Stimulated activated naive CD8-positive, alpha-beta T cell treated with anti-CD3 and anti-CD28 coated beads, Interleukin-15, amount 100 ng/mL, for 72 hours (primary cell): Measurements from ENCODE around the gene STYK1.
"Not testable (repeated sequence)": the region's sequence is repeated elsewhere in the genome, so short reads cannot be mapped to it uniquely, and the experiment has no call there.

Source experiments
- ATAC-seq: fragments of 150-1000 bp; cut with Tn5 transposase; 2 replicates; pipeline ENCODE4 v1.10.0; 2021; ENCODE audit warnings: mild to moderate bottlenecking, moderate library complexity
- DNase-seq, 2 donors: peaks; one replicate each; pipeline ENCODE4 v3.0.0; 2021 to 2022
- H3K27ac Mint-ChIP-seq, 2 donors: one replicate each; pipeline ENCODE4 v1.8.0; 2022; ENCODE audit warnings: mild to moderate bottlenecking in 2 of 2, mixed read lengths in 2 of 2, moderate library complexity in 2 of 2
- H3K27me3 Mint-ChIP-seq: one replicate; pipeline ENCODE4 v1.8.0; 2022; ENCODE audit warnings: mixed read lengths
- H3K4me1 Mint-ChIP-seq: one replicate; pipeline ENCODE4 v1.8.0; 2022; ENCODE audit warnings: mild to moderate bottlenecking, mixed read lengths
- H3K4me3 Mint-ChIP-seq, 2 donors: one replicate each; pipeline ENCODE4 v1.8.0; 2022; ENCODE audit warnings: mild to moderate bottlenecking in 2 of 2, mixed read lengths in 2 of 2, moderate library complexity in 1 of 2
- H3K9me3 Mint-ChIP-seq, 2 donors: one replicate each; pipeline ENCODE4 v1.8.0; 2022; ENCODE audit warnings: mixed read lengths in 2 of 2

STYK1 gene

GRCh38 chr12:10652192-10652591 lies 21.7 kb downstream of the STYK1 start:
- no peak for DNase-seq
- no peak overlapping the region for H3K4me3 Mint-ChIP-seq
- H3K27ac Mint-ChIP-seq = no peak overlapping the region
- no peaks in the 10 kb centered on the region for H3K4me1 Mint-ChIP-seq
- ATAC-seq = no peak
- H3K27me3 Mint-ChIP-seq = no peaks in the 10 kb centered on the region
- H3K9me3 Mint-ChIP-seq = peaks cover 15 to 23% of the 10 kb centered on the region in 2 donors

DNA sequence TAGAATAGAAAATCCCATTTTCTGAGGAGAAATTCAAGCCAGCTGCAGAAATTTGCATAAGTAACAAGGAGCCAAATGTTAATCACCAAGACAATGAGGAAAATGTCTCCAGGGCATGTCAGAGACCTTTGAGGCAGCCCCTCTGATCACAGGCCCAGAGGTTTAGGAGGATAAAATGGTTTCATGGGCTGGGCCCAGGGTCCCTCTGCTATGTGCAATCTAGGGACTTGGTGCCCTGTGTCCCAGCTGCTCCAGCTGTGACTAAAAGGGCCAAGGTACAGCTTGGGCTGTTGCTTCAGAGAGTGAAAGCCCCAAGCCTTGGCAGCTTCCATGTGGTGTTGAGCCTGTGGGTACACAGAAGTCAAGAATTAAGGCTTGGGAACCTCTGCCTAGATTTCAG lies 27.3 kb downstream of the STYK1 start:
- ATAC-seq, H3K27ac Mint-ChIP-seq, H3K27me3 Mint-ChIP-seq, DNase-seq, H3K4me1 Mint-ChIP-seq, H3K4me3 Mint-ChIP-seq: not testable (repeated sequence)
- H3K9me3 Mint-ChIP-seq = peaks cover 30 to 33% of the 10 kb centered on the region in 2 donors

DNA sequence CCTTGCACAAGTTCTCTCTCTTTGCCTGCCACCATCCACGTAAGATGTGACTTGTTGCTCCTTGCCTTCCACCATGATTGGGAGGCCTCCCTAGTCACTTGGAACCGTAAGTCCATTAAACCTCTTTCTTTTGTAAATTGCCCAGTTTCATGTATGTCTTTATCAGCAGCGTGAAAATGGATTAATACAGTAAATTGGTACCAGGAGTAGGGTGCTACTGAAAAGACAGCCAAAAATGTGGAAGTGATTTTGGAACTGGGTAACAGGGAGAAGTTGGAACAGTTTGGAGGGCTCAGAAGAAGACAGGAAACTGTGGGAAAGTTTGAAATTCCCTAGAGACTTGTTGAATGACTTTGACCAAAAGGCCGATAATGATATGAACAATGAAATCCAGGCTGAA lies 27.9 kb downstream of the STYK1 start:
- Mint-ChIP-seq H3K4me3 (no peak overlapping the region), H3K27me3 (no peaks in the 10 kb centered on the region), H3K9me3 (peaks cover 30 to 33% of the 10 kb centered on the region in 2 donors), H3K27ac (no peak overlapping the region), H3K4me1 (no peaks in the 10 kb centered on the region)
- ATAC-seq = no peak
- DNase-seq = no peak

- ATAC-seq (no peak), DNase-seq (no peak)
- H3K4me1 Mint-ChIP-seq = no peaks in the 10 kb centered on the region
- H3K9me3 Mint-ChIP-seq = peaks cover 21 to 23% of the 10 kb centered on the region in 2 donors
- H3K27me3 Mint-ChIP-seq = no peaks in the 10 kb centered on the region
- H3K4me3 Mint-ChIP-seq = no peak overlapping the region
- H3K27ac Mint-ChIP-seq = no peak overlapping the region
Observed at GRCh38 chr12:10641735-10642500, 31.9 kb downstream of the STYK1 start.

GRCh38 chr12:10638728-10639127 lies 35.1 kb downstream of the STYK1 start:
- Mint-ChIP-seq H3K4me3 (no peak overlapping the region), H3K4me1 (no peaks in the 10 kb centered on the region), H3K9me3 (no peaks in the 10 kb centered on the region), H3K27me3 (no peaks in the 10 kb centered on the region), H3K27ac (no peak overlapping the region)
- DNase-seq (no peak), ATAC-seq (no peak)

- Mint-ChIP-seq H3K4me3 (no peak overlapping the region), H3K27me3 (no peaks in the 10 kb centered on the region), H3K9me3 (no peaks in the 10 kb centered on the region), H3K4me1 (no peaks in the 10 kb centered on the region), H3K27ac (no peak overlapping the region)
- no peak for DNase-seq
- ATAC-seq = no peak
Observed at GRCh38 chr12:10636611-10637010, 37.2 kb downstream of the STYK1 start.

- no peaks in the 10 kb centered on the region for H3K4me1 Mint-ChIP-seq
- DNase-seq (no peak), ATAC-seq (no peak)
- H3K27me3 Mint-ChIP-seq = no peaks in the 10 kb centered on the region
- H3K27ac Mint-ChIP-seq = no peak overlapping the region
- H3K9me3 Mint-ChIP-seq = no peaks in the 10 kb centered on the region
- no peak overlapping the region for H3K4me3 Mint-ChIP-seq
Observed at GRCh38 chr12:10636124-10636523, 37.7 kb downstream of the STYK1 start.

DNA sequence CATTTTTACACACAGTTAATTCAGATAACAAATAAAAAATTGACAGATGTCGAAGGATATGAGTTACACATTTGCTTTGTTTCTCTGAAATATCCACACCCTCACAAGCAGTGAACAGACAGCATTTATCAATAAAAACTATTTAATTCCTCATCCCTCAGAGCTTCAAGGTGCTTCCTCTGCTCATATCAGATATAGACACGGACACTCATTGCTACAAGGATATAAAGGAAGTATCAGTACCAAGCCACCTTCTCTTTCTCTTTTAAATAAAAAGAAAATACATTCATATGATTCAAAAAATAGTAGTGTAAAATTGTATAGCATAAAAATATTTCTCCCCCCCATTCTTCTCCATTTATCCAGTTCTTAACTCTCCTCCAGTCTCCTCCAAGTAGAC lies 38.5 kb downstream of the STYK1 start:
- DNase-seq (no peak), ATAC-seq (no peak)
- Mint-ChIP-seq H3K9me3 (no peaks in the 10 kb centered on the region), H3K27ac (no peak overlapping the region), H3K27me3 (no peaks in the 10 kb centered on the region), H3K4me1 (no peaks in the 10 kb centered on the region), H3K4me3 (no peak overlapping the region)

- Mint-ChIP-seq H3K4me3 (no peak overlapping the region), H3K27ac (no peak overlapping the region), H3K9me3 (no peaks in the 10 kb centered on the region), H3K27me3 (no peaks in the 10 kb centered on the region), H3K4me1 (no peaks in the 10 kb centered on the region)
- DNase-seq (no peak), ATAC-seq (no peak)
Observed at GRCh38 chr12:10634427-10634826, 39.4 kb downstream of the STYK1 start.

GRCh38 chr12:10633541-10633940 lies 40.3 kb downstream of the STYK1 start:
- Mint-ChIP-seq H3K4me1 (no peaks in the 10 kb centered on the region), H3K4me3 (no peak overlapping the region), H3K27me3 (no peaks in the 10 kb centered on the region), H3K27ac (no peak overlapping the region), H3K9me3 (no peaks in the 10 kb centered on the region)
- no peak for DNase-seq
- no peak for ATAC-seq

DNA sequence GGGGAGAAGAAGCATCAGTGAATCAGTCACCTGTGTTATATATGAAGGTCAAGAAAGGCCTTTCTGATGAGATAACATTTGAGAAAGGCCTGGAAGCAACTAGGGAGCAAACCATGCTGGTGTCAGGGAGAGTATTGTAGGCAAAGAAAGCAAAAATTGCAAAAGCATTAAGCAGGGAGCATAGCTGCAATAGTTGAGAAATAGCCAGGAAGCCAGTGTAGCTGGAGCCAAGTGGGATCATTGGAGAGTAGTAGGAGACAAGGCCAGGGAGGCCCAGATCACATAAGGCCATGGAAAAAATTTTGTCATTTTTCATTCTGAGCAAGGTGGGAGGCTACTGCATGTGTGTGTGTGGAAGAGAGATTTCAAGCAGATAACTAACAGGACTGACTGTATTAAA lies 41.6 kb downstream of the STYK1 start:
- no peaks in the 10 kb centered on the region for H3K27me3 Mint-ChIP-seq
- no peaks in the 10 kb centered on the region for H3K4me1 Mint-ChIP-seq
- H3K9me3 Mint-ChIP-seq = no peaks in the 10 kb centered on the region
- ATAC-seq (no peak), DNase-seq (no peak)
- no peak overlapping the region for H3K4me3 Mint-ChIP-seq
- H3K27ac Mint-ChIP-seq = no peak overlapping the region

DNA sequence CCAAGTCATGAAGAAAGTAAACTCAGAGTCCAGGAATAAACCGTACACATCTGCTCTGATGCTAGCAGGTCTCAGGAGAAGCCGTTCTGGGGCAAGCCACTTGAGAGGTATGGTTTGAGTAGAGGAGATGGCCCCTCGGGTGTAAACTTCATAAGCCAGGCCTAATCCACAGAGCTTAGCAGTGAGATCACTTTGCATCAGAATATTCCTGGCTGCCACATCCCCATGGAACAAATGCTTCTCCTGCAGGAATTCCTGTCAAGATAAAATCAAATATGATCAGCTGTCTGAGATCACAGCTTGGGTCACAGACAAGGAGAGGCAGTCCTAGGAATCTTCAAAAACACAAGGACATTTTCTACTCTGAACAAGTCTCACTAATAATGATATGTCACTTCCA lies 49.2 kb downstream of the STYK1 start:
- Mint-ChIP-seq H3K27me3 (no peaks in the 10 kb centered on the region), H3K4me3 (no peak overlapping the region), H3K9me3 (no peaks in the 10 kb centered on the region), H3K4me1 (no peaks in the 10 kb centered on the region), H3K27ac (no peak overlapping the region)
- no peak for DNase-seq
- no peak for ATAC-seq

- H3K4me3 Mint-ChIP-seq = no peak overlapping the region
- no peaks in the 10 kb centered on the region for H3K4me1 Mint-ChIP-seq
- ATAC-seq (no peak), DNase-seq (no peak)
- no peaks in the 10 kb centered on the region for H3K9me3 Mint-ChIP-seq
- H3K27ac Mint-ChIP-seq = no peak overlapping the region
- H3K27me3 Mint-ChIP-seq = no peaks in the 10 kb centered on the region
Observed at GRCh38 chr12:10623131-10623530, 50.7 kb downstream of the STYK1 start.

DNA sequence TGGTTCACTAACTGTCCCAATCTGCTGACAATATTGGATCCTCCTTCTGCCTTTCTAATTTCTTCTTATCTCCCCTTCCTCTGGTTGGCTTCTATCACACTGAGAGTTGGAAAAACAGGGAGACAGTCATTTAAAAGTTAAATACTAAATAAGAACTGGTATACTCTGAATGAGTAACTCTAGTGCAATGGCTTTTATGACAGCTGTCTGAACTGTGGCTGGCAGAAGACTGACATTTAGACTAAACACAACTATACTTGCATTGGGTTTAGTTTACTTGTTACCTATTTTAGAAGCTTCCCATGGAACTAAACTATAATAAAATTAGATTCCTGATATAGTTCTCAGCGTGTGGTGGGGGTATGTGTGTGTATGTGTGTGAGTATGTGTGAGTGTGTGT lies 52.6 kb downstream of the STYK1 start:
- no peaks in the 10 kb centered on the region for H3K9me3 Mint-ChIP-seq
- H3K4me3 Mint-ChIP-seq = no peak overlapping the region
- no peaks in the 10 kb centered on the region for H3K4me1 Mint-ChIP-seq
- no peak for DNase-seq
- no peaks in the 10 kb centered on the region for H3K27me3 Mint-ChIP-seq
- H3K27ac Mint-ChIP-seq = no peak overlapping the region
- ATAC-seq = no peak

DNA sequence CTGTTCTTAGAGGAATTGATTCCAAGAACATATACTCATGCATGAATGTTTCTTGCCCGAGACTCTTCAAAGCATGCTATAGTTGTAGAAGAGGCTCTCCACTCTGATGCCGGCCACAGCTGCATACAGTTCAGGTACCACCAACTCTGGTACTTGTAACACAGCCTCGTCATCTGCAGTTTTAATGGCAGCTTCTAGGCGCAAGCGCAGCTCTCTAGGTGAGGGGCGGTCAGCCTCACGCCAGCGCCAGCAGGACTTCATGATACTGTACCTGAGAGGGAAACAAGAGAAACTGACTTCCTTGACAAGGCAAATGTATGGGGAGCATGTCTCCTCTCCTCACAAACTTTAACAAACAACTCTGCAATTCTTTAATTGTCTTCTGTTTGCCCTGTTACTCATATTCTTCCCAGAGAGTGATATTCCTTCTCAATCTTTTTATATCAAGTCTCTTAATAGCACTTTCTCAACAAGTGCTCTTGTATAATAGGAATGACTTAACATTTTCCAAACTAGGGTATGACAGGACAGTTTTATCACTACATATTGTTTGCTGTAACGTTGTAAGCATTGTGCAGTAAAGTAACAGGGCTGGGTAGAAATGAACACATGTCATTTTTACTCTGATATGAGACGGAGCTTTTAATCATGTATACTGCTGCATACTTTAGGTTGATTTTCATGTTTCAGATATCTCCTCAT lies 53.6 kb downstream of the STYK1 start:
- peaks cover 0 to 1% of the 10 kb centered on the region in 2 donors for H3K9me3 Mint-ChIP-seq
- no peaks in the 10 kb centered on the region for H3K4me1 Mint-ChIP-seq
- no peaks in the 10 kb centered on the region for H3K27me3 Mint-ChIP-seq
- H3K27ac Mint-ChIP-seq = no peak overlapping the region
- DNase-seq = no peak
- H3K4me3 Mint-ChIP-seq = no peak overlapping the region
- ATAC-seq = no peak

GRCh38 chr12:10618338-10618987 lies 55.4 kb downstream of the STYK1 start:
- no peaks in the 10 kb centered on the region for H3K27me3 Mint-ChIP-seq
- no peak for DNase-seq
- no peak overlapping the region for H3K27ac Mint-ChIP-seq
- peaks cover 0 to 4% of the 10 kb centered on the region in 2 donors for H3K9me3 Mint-ChIP-seq
- no peak overlapping the region for H3K4me3 Mint-ChIP-seq
- no peak for ATAC-seq
- H3K4me1 Mint-ChIP-seq = peaks cover 2% of the 10 kb centered on the region
